NCI-H2171 (cell line): ENCODE data around the gene GSTM4.
"Not testable (repeated sequence)": the region's sequence is repeated elsewhere in the genome, so short reads cannot be mapped to it uniquely, and the experiment has no call there.

Experiments
- DNase-seq: peaks from one replicate; lab custom pipeline; 2025; lab: John Stamatoyannopoulos, UW

Gene GSTM4

DNA sequence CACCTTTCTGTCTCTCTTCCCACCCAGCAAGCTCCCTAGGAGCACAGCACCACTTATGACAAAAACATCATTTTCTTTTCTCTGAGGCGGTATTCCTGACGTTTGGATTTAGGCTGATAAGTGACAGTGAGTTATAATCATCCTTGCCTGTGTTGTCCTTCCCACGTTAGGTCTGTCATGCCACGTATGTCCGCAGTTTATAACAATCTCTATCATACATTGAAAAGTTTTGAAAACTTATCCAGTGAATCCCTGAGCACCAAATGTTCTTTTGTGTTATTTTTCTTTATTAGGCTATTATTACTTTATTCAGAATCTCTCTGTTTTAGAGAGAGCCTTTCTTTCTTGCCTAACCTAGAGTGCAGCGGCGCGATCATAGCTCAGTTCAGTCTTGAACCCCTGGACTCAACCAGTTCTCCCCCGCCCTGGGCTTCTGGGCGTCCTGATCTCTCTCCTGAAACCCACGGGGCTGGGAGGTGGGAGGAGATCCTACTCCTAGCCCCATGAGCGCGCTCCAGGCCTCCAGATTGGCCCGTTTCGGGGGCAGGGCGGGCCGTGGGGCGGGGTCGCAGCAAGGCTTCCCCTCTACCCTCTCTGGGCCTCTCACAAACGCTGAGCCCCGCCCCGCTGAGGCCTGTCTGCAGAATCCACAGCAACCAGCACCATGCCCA lies 11.7 kb downstream of the GSTM4 start, which contains the start of gene GSTM2:
TSS of gene GSTM2 (plus strand) at position 606 of the 671 bp plus-strand sequence. CDS start at position 665, 59 bp downstream.
- DNase-seq, result peak; percentile 81

GRCh38 chr1:109668123-109668775 lies 12.3 kb downstream of the GSTM4 start:
- DNase-seq, result no peak

DNA sequence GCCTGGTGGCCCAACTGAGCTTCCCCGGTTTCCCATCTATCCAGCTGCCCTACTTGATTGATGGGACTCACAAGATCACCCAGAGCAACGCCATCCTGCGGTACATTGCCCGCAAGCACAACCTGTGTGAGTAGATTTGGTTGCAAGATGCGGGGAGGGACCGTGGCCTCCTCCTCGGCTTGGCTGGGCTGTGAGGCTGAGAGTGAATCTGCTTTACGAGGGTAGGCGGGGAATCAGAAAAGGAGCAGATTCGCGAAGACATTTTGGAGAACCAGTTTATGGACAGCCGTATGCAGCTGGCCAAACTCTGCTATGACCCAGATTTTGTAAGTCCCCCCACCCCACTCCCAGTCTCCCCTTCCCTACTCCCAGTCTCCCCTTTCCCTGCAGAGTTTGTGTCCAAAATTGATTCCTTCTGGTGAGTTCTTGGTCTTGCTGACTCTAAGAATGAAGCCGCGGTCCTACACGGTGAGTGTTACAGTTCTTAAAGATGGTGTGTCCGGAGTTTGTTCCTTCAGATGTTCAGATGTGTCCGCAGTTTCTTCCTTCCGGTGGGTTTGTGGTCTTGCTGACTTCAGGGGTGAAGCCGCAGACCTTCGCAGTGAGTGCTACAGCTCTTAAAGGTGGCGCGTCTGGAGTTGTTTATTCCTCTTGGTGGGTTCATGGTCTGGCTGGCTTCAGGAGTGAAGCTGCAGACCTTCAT lies 13.5 kb downstream of the GSTM4 start:
- no peak for DNase-seq

GRCh38 chr1:109669949-109670302 lies 14.0 kb downstream of the GSTM4 start:
- DNase-seq, result not testable (repeated sequence)

- DNase-seq, result no peak
Measured at GRCh38 chr1:109671067-109671466, 15.2 kb downstream of the GSTM4 start.

GRCh38 chr1:109673861-109674260 lies 18.0 kb downstream of the GSTM4 start:
- DNase-seq, result not testable (repeated sequence)

DNA sequence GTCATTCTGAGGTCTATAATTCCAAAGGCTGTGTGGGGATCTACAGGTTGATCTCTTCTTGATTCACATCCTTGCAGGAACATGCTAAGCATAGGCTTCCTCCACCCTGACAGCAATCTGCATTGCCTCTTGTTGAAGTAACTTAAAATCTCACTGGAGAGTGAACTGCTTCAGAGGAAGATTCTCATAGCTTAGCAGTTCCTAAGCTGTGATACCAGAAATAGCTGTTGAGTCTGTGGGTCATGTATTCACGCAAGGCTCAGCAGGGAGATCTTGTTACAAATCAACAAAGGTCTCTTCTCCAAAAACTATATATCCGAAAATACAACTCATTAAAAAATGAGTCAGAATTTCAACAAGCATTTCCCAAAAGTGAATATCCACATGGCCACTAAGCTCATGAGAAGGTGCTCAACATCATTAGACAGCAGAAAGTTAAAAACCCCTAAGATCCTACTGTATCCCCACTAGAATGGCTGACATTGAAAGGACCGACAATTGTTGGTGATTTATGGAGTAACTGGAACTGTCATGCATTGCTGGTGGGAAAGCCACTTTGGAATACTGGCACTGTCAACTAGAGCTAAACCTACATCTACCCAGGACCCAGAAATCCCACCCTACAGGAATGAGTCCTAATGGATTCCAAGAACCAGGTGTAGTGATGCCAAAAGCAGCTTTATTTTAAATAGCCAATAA lies 20.9 kb downstream of the GSTM4 start:
- not testable (repeated sequence) for DNase-seq

- no peak for DNase-seq
Measured at GRCh38 chr1:109677459-109677858, 21.6 kb downstream of the GSTM4 start.

DNA sequence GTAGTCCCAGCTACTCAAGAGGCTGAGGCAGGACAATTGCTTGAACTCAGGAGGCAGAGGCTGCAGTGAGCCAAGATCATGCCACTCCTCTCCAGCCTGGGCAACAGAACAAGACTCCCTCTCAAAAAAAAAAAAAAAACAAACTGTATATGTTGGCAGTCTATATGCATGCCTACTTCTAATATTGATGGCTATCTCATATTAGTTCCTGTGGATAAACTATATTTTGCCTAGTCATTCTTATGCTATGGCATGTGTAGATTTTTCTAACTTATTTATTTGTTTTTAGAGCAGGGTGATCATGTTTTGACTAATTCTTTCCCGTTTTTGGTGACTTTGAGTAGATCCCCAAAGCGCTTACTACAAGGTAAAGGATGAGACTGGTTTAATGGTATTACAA lies 22.7 kb downstream of the GSTM4 start:
- not testable (repeated sequence) for DNase-seq

- DNase-seq, result not testable (repeated sequence)
Measured at GRCh38 chr1:109684777-109685176, 28.9 kb downstream of the GSTM4 start.

- DNase-seq, result not testable (repeated sequence)
Measured at GRCh38 chr1:109685399-109685798, 29.5 kb downstream of the GSTM4 start.

GRCh38 chr1:109685890-109686289 lies 30.0 kb downstream of the GSTM4 start:
- DNase-seq, result not testable (repeated sequence)

DNA sequence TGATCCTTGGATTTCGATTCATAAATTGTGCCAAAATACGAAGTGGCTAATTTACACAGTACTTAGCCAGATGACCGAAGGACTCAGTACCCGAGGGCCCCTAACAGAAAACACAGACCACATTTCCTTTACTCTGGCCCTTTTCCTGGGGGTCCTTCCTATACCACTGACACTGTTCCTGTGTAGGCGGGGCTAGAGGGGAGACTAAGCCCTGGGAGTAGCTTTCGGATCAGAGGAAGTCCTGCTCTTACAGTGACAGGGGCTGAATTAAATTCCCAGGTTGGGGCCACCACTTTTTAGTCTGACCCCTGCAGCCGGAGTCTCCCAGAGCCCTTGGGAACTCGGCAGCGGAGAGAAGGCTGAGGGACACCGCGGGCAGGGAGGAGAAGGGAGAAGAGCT lies 31.2 kb downstream of the GSTM4 start:
- not testable (repeated sequence) for DNase-seq

- DNase-seq, result no peak
Measured at GRCh38 chr1:109687641-109688499, 32.0 kb downstream of the GSTM4 start, which contains the start of gene GSTM1. TSS of gene GSTM1 (plus strand) at chr1:109687817. CDS start at chr1:109687874, 57 bp downstream.

DNA sequence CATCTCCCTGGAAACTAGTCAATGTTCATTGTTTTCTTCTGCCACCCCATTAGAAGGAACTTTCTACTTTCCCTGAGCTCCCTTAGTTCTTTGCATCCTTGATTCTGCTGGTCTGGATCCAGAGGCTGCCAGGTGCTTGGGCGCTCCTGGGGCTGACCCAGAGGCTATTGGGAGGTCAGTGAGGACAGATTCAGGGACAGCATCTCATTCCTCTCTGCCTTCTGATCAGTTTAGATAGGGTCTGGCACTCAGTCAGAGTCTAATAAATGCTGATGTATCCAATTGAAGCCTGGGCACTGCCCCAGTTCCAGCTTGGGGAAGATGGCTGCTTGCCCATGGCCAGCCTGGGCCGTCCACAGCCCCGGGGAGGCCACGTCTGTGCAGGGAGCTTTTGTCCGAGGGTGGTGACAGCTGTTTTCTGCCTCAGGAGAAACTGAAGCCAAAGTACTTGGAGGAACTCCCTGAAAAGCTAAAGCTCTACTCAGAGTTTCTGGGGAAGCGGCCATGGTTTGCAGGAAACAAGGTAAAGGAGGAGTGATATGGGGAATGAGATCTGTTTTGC lies 34.0 kb downstream of the GSTM4 start:
- no peak for DNase-seq

- DNase-seq, result no peak
Measured at GRCh38 chr1:109691759-109692158, 35.9 kb downstream of the GSTM4 start.

GRCh38 chr1:109694400-109694799 lies 38.5 kb downstream of the GSTM4 start:
- DNase-seq, result not testable (repeated sequence)

DNA sequence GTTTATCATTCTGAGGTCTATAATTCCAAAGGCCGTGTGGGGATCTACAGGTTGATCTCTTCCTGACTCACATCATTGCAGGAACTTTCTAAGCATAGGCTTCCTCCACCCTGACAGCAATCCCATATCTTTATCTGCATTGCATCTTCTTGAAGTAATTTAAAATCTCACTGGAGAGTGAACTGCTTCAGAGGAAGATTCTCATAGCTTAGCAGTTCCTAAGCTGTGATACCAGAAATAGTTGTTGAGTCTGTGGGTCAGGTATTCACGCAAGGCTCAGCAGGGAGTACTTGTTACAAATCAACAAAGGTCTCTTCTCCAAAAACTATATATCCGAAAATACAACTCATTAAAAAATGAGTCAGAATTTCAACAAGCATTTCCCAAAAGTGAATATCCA lies 39.2 kb downstream of the GSTM4 start:
- DNase-seq, result not testable (repeated sequence)

DNA sequence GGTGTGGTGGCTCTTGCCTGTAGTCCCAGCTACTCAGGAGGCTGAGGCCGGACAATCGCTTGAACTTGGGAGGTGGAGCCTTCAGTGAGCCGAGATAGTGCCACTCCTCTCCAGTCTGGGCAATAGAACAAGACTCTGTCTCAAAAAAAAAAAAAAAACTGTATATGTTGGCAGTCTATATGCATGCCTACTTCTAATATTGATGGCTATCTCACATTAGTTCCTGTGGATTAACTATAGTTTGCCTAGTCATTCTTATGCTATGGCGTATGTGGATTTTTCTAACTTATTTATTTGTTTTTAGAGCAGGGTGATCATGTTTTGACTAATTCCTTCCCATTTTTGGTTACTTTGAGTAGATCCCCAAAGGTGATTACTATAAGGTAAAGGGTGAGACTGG lies 41.2 kb downstream of the GSTM4 start:
- DNase-seq, result no peak

DNA sequence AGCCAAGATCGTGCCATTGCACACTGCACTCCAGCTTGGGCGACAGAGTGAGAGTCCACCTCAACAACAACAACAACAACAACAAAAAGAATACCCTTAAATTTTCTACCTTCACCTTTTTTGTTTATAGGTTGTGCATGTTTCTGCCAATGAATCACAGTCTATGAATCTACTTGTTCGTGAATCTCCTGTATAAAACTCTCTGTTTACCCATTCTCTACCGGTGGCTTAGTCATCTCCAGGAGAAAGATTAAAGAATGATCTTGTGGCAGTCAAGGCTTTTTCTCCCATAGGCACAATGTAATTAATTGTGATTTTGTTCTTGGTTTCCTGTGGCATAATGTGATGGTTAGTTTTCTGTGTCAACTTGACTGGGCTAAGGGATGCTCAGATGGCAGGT lies 42.0 kb downstream of the GSTM4 start:
- not testable (repeated sequence) for DNase-seq

GRCh38 chr1:109702940-109703339 lies 47.0 kb downstream of the GSTM4 start:
- not testable (repeated sequence) for DNase-seq
